Activated CD4-positive, alpha-beta T cell treated with anti-CD3 and anti-CD28 coated beads for 36 hours (primary cell): ENCODE results near the gene GDPD4. TPM values are rescaled to one million over a fixed set of nuclear protein-coding genes. Genes with fewer than 3 reads are reported as not detected.

ENCODE experiments used
- ATAC-seq: fragments of 200-7000 bp; cut with Tn5 transposase; one replicate; pipeline ENCODE4 v1.10.0; 2021; ENCODE audit warnings: mild to moderate bottlenecking, moderate library complexity
- CTCF ChIA-PET: fragments of 350-600 bp; sonication (Branson Sonifier 250); formaldehyde crosslinking; loops from one replicate; lab custom pipeline; 2021; ENCODE audit warnings: antibody characterized with exemption; lab: Charles Lee
- POLR2A ChIA-PET: fragments of 350-600 bp; sonication (Branson Sonifier 250); formaldehyde crosslinking; loops from one replicate; lab custom pipeline; 2021; ENCODE audit warnings: antibody characterized with exemption, inconsistent platforms; lab: Charles Lee
- DNase-seq: peaks from one replicate; pipeline ENCODE4 v3.0.0-alpha.2; 2020
- H3K27ac Mint-ChIP-seq: one replicate; pipeline ENCODE4 v1.8.0; 2021; ENCODE audit warnings: mixed read lengths
- H3K27me3 Mint-ChIP-seq: one replicate; pipeline ENCODE4 v1.8.0; 2021; ENCODE audit warnings: mixed read lengths
- H3K36me3 Mint-ChIP-seq: one replicate; pipeline ENCODE4 v1.8.0; 2021; ENCODE audit warnings: low read depth, mixed read lengths
- H3K4me1 Mint-ChIP-seq: one replicate; pipeline ENCODE4 v1.8.0; 2021; ENCODE audit warnings: mixed read lengths
- H3K4me3 Mint-ChIP-seq: one replicate; pipeline ENCODE4 v1.8.0; 2021; ENCODE audit warnings: mild to moderate bottlenecking, moderate library complexity, mixed read lengths
- H3K9me3 Mint-ChIP-seq: one replicate; pipeline ENCODE4 v1.8.0; 2021; ENCODE audit warnings: low read depth, mixed read lengths
- intact Hi-C, 2 experiments: fragments of 100-400 bp; cut with DNase I in 1 of 2; cut with micrococcal nuclease in 1 of 2; formaldehyde crosslinking; loops; one replicate each; pipeline versions ENCODE4 v1.14.2 to v1.15.1; 2022 to 2024; cut with DNase I, micrococcal nuclease
- total RNA-seq, 2 experiments: library from RNA; stranded (reverse); gene quantifications; one replicate each; pipeline ENCODE4 v1.2.3, GENCODE V29; 2021

GDPD4 gene
- total RNA-seq, 2 experiments from 2014 or later: not detected

GRCh38 chr11:77266766-77267165, 34.7 kb downstream of the GDPD4 start:
- Mint-ChIP-seq H3K36me3 (peaks cover 3% of the 10 kb centered on the region), H3K4me1 (peaks cover 11% of the 10 kb centered on the region), H3K9me3 (peaks cover 11% of the 10 kb centered on the region), H3K4me3 (no peak overlapping the region), H3K27me3 (peaks cover 16% of the 10 kb centered on the region), H3K27ac (no peak overlapping the region)
- ChIA-PET POLR2A (no interaction called here), CTCF (no interaction called here)
- intact Hi-C loops: no loop called here
- DNase-seq: no peak
- ATAC-seq: no peak

GRCh38 chr11:77262803-77263202, 38.7 kb downstream of the GDPD4 start:
- DNase-seq: no peak
- ATAC-seq: no peak
- ChIA-PET CTCF (interaction anchor here (0.6 kb wide), 1 partner anchor 19 kb away, joined by 3 read pairs; no protein-coding TSS in a partner anchor), POLR2A (no interaction called here)
- intact Hi-C loops: no loop called here
- no peak overlapping the region for H3K4me3 Mint-ChIP-seq
- no peak overlapping the region for H3K27ac Mint-ChIP-seq
- H3K9me3 Mint-ChIP-seq: peaks cover 14% of the 10 kb centered on the region
- peaks cover 23% of the 10 kb centered on the region for H3K27me3 Mint-ChIP-seq
- peaks cover 3% of the 10 kb centered on the region for H3K36me3 Mint-ChIP-seq
- no peaks in the 10 kb centered on the region for H3K4me1 Mint-ChIP-seq

- peaks cover 26% of the 10 kb centered on the region for H3K27me3 Mint-ChIP-seq
- ATAC-seq (no peak), DNase-seq (no peak)
- ChIA-PET POLR2A (no interaction called here), CTCF (interaction anchor here (0.6 to 0.9 kb wide), 3 partner anchors 8 to 1289 kb away, joined by 3 to 4 read pairs (median 3); no protein-coding TSS in a partner anchor)
- H3K9me3 Mint-ChIP-seq: peaks cover 14% of the 10 kb centered on the region
- H3K4me3 Mint-ChIP-seq: no peak overlapping the region
- intact Hi-C loops: no loop called here
- H3K36me3 Mint-ChIP-seq: peaks cover 3% of the 10 kb centered on the region
- no peaks in the 10 kb centered on the region for H3K4me1 Mint-ChIP-seq
- H3K27ac Mint-ChIP-seq: no peak overlapping the region
These were observed 41.8 kb downstream of the GDPD4 start for GRCh38 chr11:77259641-77260040.

- no peak overlapping the region for H3K4me3 Mint-ChIP-seq
- peaks cover 9% of the 10 kb centered on the region for H3K27me3 Mint-ChIP-seq
- intact Hi-C loops: no loop called here
- DNase-seq (no peak), ATAC-seq (no peak)
- H3K36me3 Mint-ChIP-seq: peaks cover 2% of the 10 kb centered on the region
- CTCF ChIA-PET: interaction anchor here (0.6 kb wide), 1 partner anchor 70 kb away, joined by 3 read pairs; no protein-coding TSS in a partner anchor
- POLR2A ChIA-PET: no interaction called here
- H3K27ac Mint-ChIP-seq: no peak overlapping the region
- H3K9me3 Mint-ChIP-seq: peaks cover 9% of the 10 kb centered on the region
- H3K4me1 Mint-ChIP-seq: peaks cover 22% of the 10 kb centered on the region
These were observed 47.8 kb downstream of the GDPD4 start for GRCh38 chr11:77253690-77254089.

- H3K4me1 Mint-ChIP-seq: peaks cover 22% of the 10 kb centered on the region
- ATAC-seq: no peak
- H3K27ac Mint-ChIP-seq: no peak overlapping the region
- ChIA-PET CTCF (no interaction called here), POLR2A (no interaction called here)
- DNase-seq: no peak
- H3K9me3 Mint-ChIP-seq: peaks cover 9% of the 10 kb centered on the region
- peaks cover 2% of the 10 kb centered on the region for H3K36me3 Mint-ChIP-seq
- H3K4me3 Mint-ChIP-seq: no peak overlapping the region
- intact Hi-C loops: no loop called here
- H3K27me3 Mint-ChIP-seq: peaks cover 6% of the 10 kb centered on the region
These were observed 48.8 kb downstream of the GDPD4 start for GRCh38 chr11:77252555-77253270.

- no peaks in the 10 kb centered on the region for H3K27me3 Mint-ChIP-seq
- ATAC-seq (peak; percentile 99), DNase-seq (no peak)
- H3K4me3 Mint-ChIP-seq: no peak overlapping the region
- intact Hi-C loops: loop anchor here in 1 of 2 experiments (2.0 kb wide), 1 partner anchor 58 kb away; no protein-coding TSS in a partner anchor
- peaks cover 9% of the 10 kb centered on the region for H3K9me3 Mint-ChIP-seq
- ChIA-PET POLR2A (interaction anchor here (0.7 kb wide), 1 partner anchor 385 kb away, joined by 4 read pairs; no protein-coding TSS in a partner anchor), CTCF (interaction anchor here (0.7 to 0.8 kb wide), 2 partner anchors 9 to 1495 kb away, joined by 3 read pairs; no protein-coding TSS in a partner anchor)
- peaks cover 22% of the 10 kb centered on the region for H3K4me1 Mint-ChIP-seq
- H3K27ac Mint-ChIP-seq: no peak overlapping the region
- peaks cover 2% of the 10 kb centered on the region for H3K36me3 Mint-ChIP-seq
These were observed 50.4 kb downstream of the GDPD4 start for GRCh38 chr11:77250881-77251640.

- POLR2A ChIA-PET: no interaction called here
These were observed 52.1 kb downstream of the GDPD4 start for GRCh38 chr11:77249427-77249826.

GRCh38 chr11:77244277-77245027, 57.0 kb downstream of the GDPD4 start:
- H3K27me3 Mint-ChIP-seq: no peaks in the 10 kb centered on the region

More at GRCh38 chr11:77249427-77249826, 52.1 kb downstream of the GDPD4 start:
- no peak overlapping the region for H3K27ac Mint-ChIP-seq
- ATAC-seq: no peak
- CTCF ChIA-PET: interaction anchor here (0.6 to 0.9 kb wide), 4 partner anchors 18 to 193 kb away, joined by 3 to 5 read pairs (median 4); no protein-coding TSS in a partner anchor
- no peak for DNase-seq
- intact Hi-C loops: no loop called here
- peaks cover 9% of the 10 kb centered on the region for H3K9me3 Mint-ChIP-seq
- no peaks in the 10 kb centered on the region for H3K27me3 Mint-ChIP-seq
- peaks cover 2% of the 10 kb centered on the region for H3K36me3 Mint-ChIP-seq
- no peak overlapping the region for H3K4me3 Mint-ChIP-seq
- peaks cover 26% of the 10 kb centered on the region for H3K4me1 Mint-ChIP-seq

GRCh38 chr11:77236901-77237300, 64.6 kb downstream of the GDPD4 start:
- Mint-ChIP-seq H3K36me3 (no peaks in the 10 kb centered on the region), H3K4me3 (no peak overlapping the region), H3K27me3 (peaks cover 5% of the 10 kb centered on the region), H3K27ac (no peak overlapping the region), H3K4me1 (no peaks in the 10 kb centered on the region), H3K9me3 (peaks cover 2% of the 10 kb centered on the region)
- ChIA-PET CTCF (no interaction called here), POLR2A (no interaction called here)
- ATAC-seq: no peak
- no peak for DNase-seq
- intact Hi-C loops: no loop called here

More at GRCh38 chr11:77244277-77245027, 57.0 kb downstream of the GDPD4 start:
- ATAC-seq (peak; percentile 76), DNase-seq (peak; percentile 6)
- Mint-ChIP-seq H3K4me3 (no peak overlapping the region), H3K36me3 (no peaks in the 10 kb centered on the region), H3K9me3 (peaks cover under 1% of the 10 kb centered on the region), H3K27ac (peak overlapping the region; percentile 43), H3K4me1 (peaks cover 10% of the 10 kb centered on the region)
- POLR2A ChIA-PET: no interaction called here
- CTCF ChIA-PET: interaction anchor here (0.6 kb wide), 1 partner anchor 18 kb away, joined by 3 read pairs; no protein-coding TSS in a partner anchor
- intact Hi-C loops: no loop called here

GRCh38 chr11:77233011-77233410, 68.5 kb downstream of the GDPD4 start:
- intact Hi-C loops: loop anchor here in 1 of 2 experiments (5.0 kb wide), 1 partner anchor 181 kb away; no protein-coding TSS in a partner anchor
- Mint-ChIP-seq H3K27me3 (peaks cover 5% of the 10 kb centered on the region), H3K27ac (no peak overlapping the region), H3K4me1 (no peaks in the 10 kb centered on the region), H3K36me3 (no peaks in the 10 kb centered on the region), H3K4me3 (no peak overlapping the region), H3K9me3 (no peaks in the 10 kb centered on the region)
- ChIA-PET POLR2A (no interaction called here), CTCF (no interaction called here)
- ATAC-seq (no peak), DNase-seq (no peak)

- H3K9me3 Mint-ChIP-seq: no peaks in the 10 kb centered on the region
- H3K4me1 Mint-ChIP-seq: no peaks in the 10 kb centered on the region
- H3K27ac Mint-ChIP-seq: no peak overlapping the region
- no peak overlapping the region for H3K4me3 Mint-ChIP-seq
- peaks cover 7% of the 10 kb centered on the region for H3K27me3 Mint-ChIP-seq
- intact Hi-C loops: loop anchor here in 1 of 2 experiments (5.0 kb wide), 1 partner anchor 180 kb away; no protein-coding TSS in a partner anchor
- H3K36me3 Mint-ChIP-seq: no peaks in the 10 kb centered on the region
- no peak for DNase-seq
- POLR2A ChIA-PET: no interaction called here
- no peak for ATAC-seq
- CTCF ChIA-PET: interaction anchor here (0.6 to 0.9 kb wide), 2 partner anchors 316 to 820 kb away, joined by 3 read pairs; no protein-coding TSS in a partner anchor
These were observed 69.2 kb downstream of the GDPD4 start for GRCh38 chr11:77232242-77232641.
